Lower leg skin (tissue), 3 donors: ENCODE measurements around the gene ST3GAL6.

Experiments used
- POLR2A ChIP-seq, 2 donors: fragments of 450-650 bp; IDR thresholded peaks; one replicate each; pipeline ENCODE4 v1.6.1; 2016 to 2017; ENCODE audit warnings: antibody characterized with exemption in 2 of 2, mild to moderate bottlenecking in 1 of 2, moderate library complexity in 1 of 2
- TF ChIP-seq, protein P1 (sequence below), 3 donors: fragments of 450-650 bp; IDR thresholded peaks; one replicate each; pipeline ENCODE4 v1.5.1; 2016; ENCODE audit warnings: antibody characterized with exemption in 3 of 3, mild to moderate bottlenecking in 3 of 3, moderate library complexity in 2 of 3

GRCh38 chr3:98791341-98792325 lies 28.5 kb downstream of the ST3GAL6 start:
- TF ChIP-seq, protein P1, sequence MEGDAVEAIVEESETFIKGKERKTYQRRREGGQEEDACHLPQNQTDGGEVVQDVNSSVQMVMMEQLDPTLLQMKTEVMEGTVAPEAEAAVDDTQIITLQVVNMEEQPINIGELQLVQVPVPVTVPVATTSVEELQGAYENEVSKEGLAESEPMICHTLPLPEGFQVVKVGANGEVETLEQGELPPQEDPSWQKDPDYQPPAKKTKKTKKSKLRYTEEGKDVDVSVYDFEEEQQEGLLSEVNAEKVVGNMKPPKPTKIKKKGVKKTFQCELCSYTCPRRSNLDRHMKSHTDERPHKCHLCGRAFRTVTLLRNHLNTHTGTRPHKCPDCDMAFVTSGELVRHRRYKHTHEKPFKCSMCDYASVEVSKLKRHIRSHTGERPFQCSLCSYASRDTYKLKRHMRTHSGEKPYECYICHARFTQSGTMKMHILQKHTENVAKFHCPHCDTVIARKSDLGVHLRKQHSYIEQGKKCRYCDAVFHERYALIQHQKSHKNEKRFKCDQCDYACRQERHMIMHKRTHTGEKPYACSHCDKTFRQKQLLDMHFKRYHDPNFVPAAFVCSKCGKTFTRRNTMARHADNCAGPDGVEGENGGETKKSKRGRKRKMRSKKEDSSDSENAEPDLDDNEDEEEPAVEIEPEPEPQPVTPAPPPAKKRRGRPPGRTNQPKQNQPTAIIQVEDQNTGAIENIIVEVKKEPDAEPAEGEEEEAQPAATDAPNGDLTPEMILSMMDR (IDR thresholded peaks at IDR 0.05) = no peak
- no peak for TF ChIP-seq POLR2A (IDR thresholded peaks at IDR 0.05)
